H1 (cell line): ENCODE measurements around the gene GNAL.

Experiments used
- CEBPB ChIP-seq: IDR thresholded peaks from 2 replicates; pipeline ENCODE4 v1.6.1; 2012; ENCODE audit warnings: low read depth, low read length
- EZH2 ChIP-seq: fragments of 200-600 bp; sonication (generic); IDR thresholded peaks from 2 replicates; pipeline ENCODE4 v1.7.1; 2012; ENCODE audit warnings: low read depth, mild to moderate bottlenecking, moderate library complexity, low read length, inconsistent platforms; ENCODE audit not compliant: severe bottlenecking
- HDAC2 ChIP-seq, 2 experiments: fragments of 300-600 bp in 1 of 2; sonication (generic) in 1 of 2; IDR thresholded peaks; 2 replicates each; pipeline ENCODE4 v1.6.1; 2011 to 2012; ENCODE audit warnings: low read depth in 2 of 2, low read length in 2 of 2, mild to moderate bottlenecking in 2 of 2, moderate library complexity in 2 of 2, borderline replicate concordance in 1 of 2, inconsistent platforms in 1 of 2
- JUN ChIP-seq: IDR thresholded peaks from 2 replicates; pipeline ENCODE4 v1.6.1; 2011; ENCODE audit warnings: low read depth, mild to moderate bottlenecking, improper control_type of control experiment, low read length
- POLR2A ChIP-seq, 2 experiments: IDR thresholded peaks; 1 replicate in 1 of 2; 2 replicates in 1 of 2; pipeline ENCODE4 v1.6.1; 2011; ENCODE audit warnings: low read depth in 2 of 2, low read length in 2 of 2, mild to moderate bottlenecking in 2 of 2; ENCODE audit errors: control extremely low read depth in 1 of 2
- TF ChIP-seq, protein P1 (sequence below), 3 experiments: IDR thresholded peaks; 1 replicate in 2 of 3; 2 replicates in 1 of 3; pipeline versions ENCODE4 v1.5.1 to v1.6.1; 2011; ENCODE audit warnings: low read length in 3 of 3, mild to moderate bottlenecking in 3 of 3, inconsistent platforms in 2 of 3, low read depth in 1 of 3, moderate library complexity in 1 of 3; ENCODE audit not compliant: insufficient read depth in 1 of 3; ENCODE audit errors: control extremely low read depth in 1 of 3

DNA sequence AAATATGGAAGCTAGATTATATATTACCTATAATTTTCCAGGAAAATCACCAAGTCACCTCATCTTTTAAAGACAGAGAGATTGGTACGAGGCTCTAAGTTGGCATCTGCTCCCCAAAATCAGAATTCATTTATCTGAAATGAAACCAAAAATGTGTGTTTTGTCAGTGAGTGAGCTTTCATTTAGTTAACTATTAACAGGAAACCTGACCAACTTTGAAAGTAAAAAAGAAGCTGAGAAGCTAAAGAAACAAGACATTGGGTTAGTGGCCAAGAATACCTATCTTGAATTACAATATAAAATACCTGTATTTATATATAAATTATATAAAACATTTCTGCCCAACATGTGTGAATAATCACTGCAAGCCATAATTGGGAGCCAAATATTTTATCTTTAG is 217.1 kb downstream of the GNAL start:
- no peak for TF ChIP-seq JUN
- TF ChIP-seq, protein P1, sequence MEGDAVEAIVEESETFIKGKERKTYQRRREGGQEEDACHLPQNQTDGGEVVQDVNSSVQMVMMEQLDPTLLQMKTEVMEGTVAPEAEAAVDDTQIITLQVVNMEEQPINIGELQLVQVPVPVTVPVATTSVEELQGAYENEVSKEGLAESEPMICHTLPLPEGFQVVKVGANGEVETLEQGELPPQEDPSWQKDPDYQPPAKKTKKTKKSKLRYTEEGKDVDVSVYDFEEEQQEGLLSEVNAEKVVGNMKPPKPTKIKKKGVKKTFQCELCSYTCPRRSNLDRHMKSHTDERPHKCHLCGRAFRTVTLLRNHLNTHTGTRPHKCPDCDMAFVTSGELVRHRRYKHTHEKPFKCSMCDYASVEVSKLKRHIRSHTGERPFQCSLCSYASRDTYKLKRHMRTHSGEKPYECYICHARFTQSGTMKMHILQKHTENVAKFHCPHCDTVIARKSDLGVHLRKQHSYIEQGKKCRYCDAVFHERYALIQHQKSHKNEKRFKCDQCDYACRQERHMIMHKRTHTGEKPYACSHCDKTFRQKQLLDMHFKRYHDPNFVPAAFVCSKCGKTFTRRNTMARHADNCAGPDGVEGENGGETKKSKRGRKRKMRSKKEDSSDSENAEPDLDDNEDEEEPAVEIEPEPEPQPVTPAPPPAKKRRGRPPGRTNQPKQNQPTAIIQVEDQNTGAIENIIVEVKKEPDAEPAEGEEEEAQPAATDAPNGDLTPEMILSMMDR (IDR thresholded peaks at IDR 0.05; ENCODE audit: control extremely low read depth in 1 of 3, insufficient read depth in 1 of 3, low read depth in 1 of 3, low read length in 3 of 3) = no peak
- no peak for TF ChIP-seq POLR2A (IDR thresholded peaks at IDR 0.05; ENCODE audit: control extremely low read depth in 1 of 2, low read depth in 2 of 2, low read length in 2 of 2)
- no peak for TF ChIP-seq HDAC2 (IDR thresholded peaks at IDR 0.05; ENCODE audit: borderline replicate concordance in 1 of 2, low read depth in 2 of 2, low read length in 2 of 2)
- TF ChIP-seq CEBPB = no peak
- TF ChIP-seq EZH2 = no peak
